ENCODE results near the gene LSAMP. TPM values are rescaled to one million over a fixed set of nuclear protein-coding genes. Genes with fewer than 3 reads are reported as not detected.

LSAMP gene
- total RNA-seq, 3 donors from 2014 or later = 0.78 to 39.8 (median 1.9) TPM

GRCh38 chr3:116259984-116260383 is 185.3 kb downstream of the LSAMP start:
- intact Hi-C loops (cut with DNase I, micrococcal nuclease) = no loop called here

GRCh38 chr3:116256843-116257485 is 188.3 kb downstream of the LSAMP start:
- H3K4me3 ChIP-seq = no peak overlapping the region
- no peaks in the 10 kb centered on the region for H3K9me3 ChIP-seq
- no peak for ATAC-seq
- H3K36me3 ChIP-seq (ENCODE audit: low read depth) = no peaks in the 10 kb centered on the region
- no peak for DNase-seq
- no peaks in the 10 kb centered on the region for H3K4me1 ChIP-seq (ENCODE audit: low read depth)
- intact Hi-C loops (cut with DNase I, micrococcal nuclease) = no loop called here
- no peak for TF ChIP-seq CTCF (IDR thresholded peaks at IDR 0.05)

More at GRCh38 chr3:116259984-116260383, 185.3 kb downstream of the LSAMP start:
- Histone ChIP-seq H3K9me3 (no peaks in the 10 kb centered on the region), H3K36me3 (ENCODE audit: low read depth) (no peaks in the 10 kb centered on the region), H3K4me1 (ENCODE audit: low read depth) (no peaks in the 10 kb centered on the region), H3K4me3 (no peak overlapping the region)
- ATAC-seq (no peak), DNase-seq (no peak)
- no peak for TF ChIP-seq CTCF (IDR thresholded peaks at IDR 0.05)

GRCh38 chr3:116254541-116254940 is 190.7 kb downstream of the LSAMP start:
- no peak for DNase-seq
- Histone ChIP-seq H3K4me1 (ENCODE audit: low read depth) (no peaks in the 10 kb centered on the region), H3K4me3 (no peak overlapping the region), H3K36me3 (ENCODE audit: low read depth) (no peaks in the 10 kb centered on the region), H3K9me3 (no peaks in the 10 kb centered on the region)
- intact Hi-C loops (cut with DNase I, micrococcal nuclease) = no loop called here
- TF ChIP-seq CTCF (IDR thresholded peaks at IDR 0.05) = no peak
- ATAC-seq = no peak

GRCh38 chr3:116253511-116253910 is 191.8 kb downstream of the LSAMP start:
- Histone ChIP-seq H3K36me3 (ENCODE audit: low read depth) (no peaks in the 10 kb centered on the region), H3K9me3 (no peaks in the 10 kb centered on the region), H3K4me3 (no peak overlapping the region), H3K4me1 (ENCODE audit: low read depth) (no peaks in the 10 kb centered on the region)
- DNase-seq (no peak), ATAC-seq (no peak)
- intact Hi-C loops (cut with DNase I, micrococcal nuclease) = no loop called here
- TF ChIP-seq CTCF (IDR thresholded peaks at IDR 0.05) = no peak

GRCh38 chr3:116247605-116248004 is 197.7 kb downstream of the LSAMP start:
- no peak for TF ChIP-seq CTCF (IDR thresholded peaks at IDR 0.05)
- Histone ChIP-seq H3K4me3 (no peak overlapping the region), H3K4me1 (ENCODE audit: low read depth) (no peaks in the 10 kb centered on the region), H3K9me3 (no peaks in the 10 kb centered on the region), H3K36me3 (ENCODE audit: low read depth) (no peaks in the 10 kb centered on the region)
- DNase-seq (no peak), ATAC-seq (no peak)
- intact Hi-C loops (cut with DNase I, micrococcal nuclease) = no loop called here
